NCI-H2107 treated with DMSO at 0.1 percent for 48 hours (cell line): ENCODE measurements around the gene NINJ2.
"Not testable (repeated sequence)": the region's sequence is repeated elsewhere in the genome, so short reads cannot be mapped to it uniquely, and the experiment has no call there.

Source experiments
- DNase-seq: peaks from one replicate; lab custom pipeline; 2025; ENCODE audit not compliant: unreplicated experiment; lab: John Stamatoyannopoulos, UW

NINJ2 gene

GRCh38 chr12:588024-588322 is 75.3 kb downstream of the NINJ2 start:
- no peak for DNase-seq

DNA sequence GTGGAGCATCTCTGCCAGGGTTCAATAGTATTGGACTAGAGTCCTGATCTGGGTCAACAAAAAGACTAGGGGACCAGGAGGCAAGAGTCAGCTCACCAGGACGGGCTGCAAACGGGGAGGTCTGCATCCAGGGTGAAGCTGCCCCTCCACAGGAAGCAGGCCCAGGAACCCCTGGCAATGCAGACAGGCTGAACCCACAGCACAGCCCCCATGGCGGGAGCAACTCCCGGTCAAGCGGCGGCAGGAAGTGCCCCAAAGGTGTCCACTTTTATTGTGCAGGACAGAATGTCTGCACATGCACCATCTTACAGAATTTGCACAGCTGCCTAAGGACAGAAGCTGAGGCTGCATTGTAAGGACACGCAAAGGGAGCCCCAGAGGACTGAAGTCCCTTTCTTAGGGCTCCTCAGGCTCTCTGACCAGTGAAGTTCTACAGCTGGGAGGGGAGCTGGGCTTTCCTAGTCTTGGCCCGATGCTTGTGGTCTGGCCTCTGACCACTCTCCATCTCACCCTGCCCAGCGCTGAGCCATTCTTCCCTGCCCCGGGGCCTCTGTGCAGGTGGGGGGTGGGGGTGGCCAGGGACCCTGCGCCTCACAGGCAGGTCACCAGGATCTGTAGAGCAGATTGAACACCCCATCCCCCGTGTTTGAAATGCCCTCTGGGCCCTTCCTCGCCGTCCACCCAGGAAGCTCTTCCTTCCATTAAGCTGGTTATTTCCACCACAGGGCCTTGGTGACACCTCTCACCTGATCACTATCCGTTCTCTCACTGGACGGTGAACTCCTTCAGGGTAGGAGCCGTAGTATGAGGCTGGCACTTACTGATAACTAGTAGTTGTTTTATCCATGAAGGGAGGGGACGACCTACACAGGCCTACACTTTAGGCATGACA is 75.9 kb downstream of the NINJ2 start:
- DNase-seq, result no peak

DNA sequence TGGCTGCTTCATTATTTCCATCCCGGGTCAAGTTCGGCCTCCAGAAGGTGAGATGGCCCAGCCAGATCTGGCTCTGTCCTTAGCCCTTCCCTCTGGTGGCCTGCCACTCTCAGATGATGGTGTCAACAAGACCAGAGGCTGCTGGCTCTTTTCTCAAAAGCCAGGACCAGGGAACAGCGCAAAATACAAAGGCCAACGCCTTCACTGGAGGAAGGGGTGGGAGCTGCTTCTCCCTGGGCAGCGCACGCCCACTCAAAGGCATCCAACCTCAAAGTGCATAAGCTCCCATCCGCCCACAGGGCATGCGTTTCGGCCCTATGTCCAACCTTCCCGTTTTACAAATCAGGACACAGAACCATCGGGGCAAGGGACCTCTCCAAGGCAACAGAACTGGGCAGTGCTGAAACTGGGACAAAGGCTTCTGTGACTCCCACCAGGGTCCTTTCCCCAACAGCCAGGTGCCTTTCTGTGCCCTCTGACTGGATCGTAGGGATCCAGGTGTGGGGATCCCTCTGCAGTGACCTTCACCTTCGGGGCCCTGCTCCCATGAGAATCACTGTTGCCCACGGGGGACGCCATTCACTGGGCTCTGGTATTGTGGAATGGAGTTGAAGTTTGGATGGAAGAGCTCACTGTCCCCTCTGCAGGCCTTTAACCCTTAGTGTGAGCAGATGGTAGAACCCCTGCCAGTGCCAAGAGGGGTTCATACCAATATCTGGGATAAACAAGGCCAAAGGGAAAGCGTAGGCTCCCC is 76.8 kb downstream of the NINJ2 start:
- no peak for DNase-seq

GRCh38 chr12:585062-586061 is 77.9 kb downstream of the NINJ2 start:
- DNase-seq, result no peak

- DNase-seq, result no peak
These were observed 79.9 kb downstream of the NINJ2 start for GRCh38 chr12:583251-583869.

DNA sequence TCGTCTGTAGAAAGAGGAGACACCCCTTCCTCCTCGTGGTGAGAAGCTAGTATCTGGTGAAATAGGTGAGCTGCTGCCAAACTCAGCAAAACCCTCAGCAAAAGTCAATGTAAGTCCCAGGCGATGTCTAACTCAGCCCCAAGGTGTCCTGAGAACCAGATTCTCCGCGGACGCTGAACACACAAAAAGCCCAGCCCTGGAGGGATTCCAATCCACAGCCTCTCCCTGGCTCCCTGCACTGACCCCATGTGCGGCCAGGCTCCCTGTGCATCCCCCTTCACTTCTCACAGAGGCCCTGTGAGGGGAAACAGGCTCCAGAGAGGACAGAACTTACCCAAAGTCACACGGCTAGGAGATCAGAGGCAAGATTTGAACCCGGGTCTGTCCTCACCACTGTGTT is 81.5 kb downstream of the NINJ2 start:
- DNase-seq, result no peak

GRCh38 chr12:581321-581720 is 81.9 kb downstream of the NINJ2 start:
- no peak for DNase-seq

DNA sequence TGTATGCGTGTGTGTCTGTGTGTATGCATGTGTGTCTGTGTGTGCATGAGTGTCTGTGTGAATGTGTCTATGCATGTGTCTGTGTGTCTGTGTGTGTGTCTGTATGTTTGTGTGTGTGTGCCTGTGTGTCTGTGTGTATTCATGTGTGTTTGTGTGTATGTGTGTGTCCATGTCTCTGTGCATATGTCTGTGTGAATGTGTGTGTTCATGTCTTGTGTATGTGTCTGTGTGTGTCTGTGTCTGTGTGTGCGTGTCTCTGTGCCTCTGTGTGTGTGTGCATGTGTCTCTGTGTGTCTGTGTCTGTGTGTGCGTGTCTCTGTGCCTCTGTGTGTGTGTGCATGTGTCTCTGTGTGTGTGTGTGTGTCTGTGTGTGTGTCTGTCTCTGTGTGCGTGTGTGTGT is 82.4 kb downstream of the NINJ2 start:
- no peak for DNase-seq

DNA sequence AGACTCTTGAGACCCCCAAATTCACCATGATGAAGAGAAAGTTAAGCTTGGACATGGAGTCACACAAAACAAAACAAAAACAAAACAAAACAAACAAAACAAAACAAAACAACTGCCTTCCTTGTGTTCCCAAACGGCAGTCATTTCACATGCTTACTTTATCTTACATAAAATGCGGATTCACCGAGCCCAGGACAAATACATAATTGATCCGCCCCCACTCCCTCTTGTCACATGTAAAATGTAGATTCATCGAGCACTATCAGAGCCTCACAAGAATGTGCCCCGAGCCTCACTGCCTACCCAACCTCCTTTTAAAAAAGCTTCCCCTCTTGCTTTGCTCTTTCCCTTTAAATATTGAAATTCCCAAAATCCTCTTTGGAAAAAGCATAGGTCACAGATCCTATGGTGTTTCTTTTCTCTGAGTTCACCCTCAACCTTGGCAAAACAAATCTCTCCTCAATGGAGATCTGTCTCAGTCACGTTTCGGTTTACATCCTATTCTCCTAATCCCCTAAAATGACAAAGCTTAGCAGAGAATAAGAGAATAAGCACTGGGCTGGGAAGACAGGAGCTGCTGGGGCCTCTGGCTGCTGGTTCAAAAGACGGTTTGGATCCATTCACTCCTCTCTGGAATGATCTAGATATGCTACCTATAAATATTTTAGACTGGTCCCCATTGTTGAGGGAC is 83.7 kb downstream of the NINJ2 start:
- no peak for DNase-seq

GRCh38 chr12:578748-579419 is 84.4 kb downstream of the NINJ2 start:
- DNase-seq, result peak; percentile 21

DNA sequence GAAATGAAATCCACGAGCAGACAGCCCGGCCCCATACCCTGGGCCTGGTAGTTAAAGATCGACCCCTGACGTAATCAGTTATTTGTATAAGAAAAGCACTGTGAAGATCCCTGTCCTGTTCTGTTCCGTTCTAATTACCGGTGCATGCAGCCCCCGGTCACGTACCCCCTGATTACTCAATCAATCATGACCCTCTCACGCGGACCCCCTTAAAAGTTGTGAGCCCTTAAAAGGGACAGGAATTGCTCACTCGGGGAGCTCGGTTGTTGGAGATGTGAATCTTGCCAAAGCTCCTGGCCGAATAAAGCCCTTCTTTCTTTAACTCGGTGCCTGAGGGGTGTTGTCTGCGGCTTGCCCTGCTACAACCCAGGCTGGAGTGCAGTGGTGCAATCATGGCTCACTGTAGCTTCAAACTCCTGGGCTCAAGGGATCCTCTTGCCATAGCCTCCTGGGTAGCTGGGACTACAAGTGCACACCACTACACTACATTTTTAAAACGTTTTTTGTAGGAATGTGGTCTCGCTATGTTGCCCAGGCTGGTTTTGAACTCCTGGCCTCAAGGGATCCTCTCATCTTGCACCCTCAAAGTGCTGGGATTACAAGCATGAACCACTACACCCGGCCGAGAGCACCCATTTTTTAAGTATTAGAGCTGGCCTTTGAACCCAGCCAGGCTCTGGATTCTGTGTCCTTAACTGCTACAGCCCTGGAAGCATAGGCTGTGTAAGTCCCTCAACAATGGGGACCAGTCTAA is 85.1 kb downstream of the NINJ2 start:
- DNase-seq, result not testable (repeated sequence)

DNA sequence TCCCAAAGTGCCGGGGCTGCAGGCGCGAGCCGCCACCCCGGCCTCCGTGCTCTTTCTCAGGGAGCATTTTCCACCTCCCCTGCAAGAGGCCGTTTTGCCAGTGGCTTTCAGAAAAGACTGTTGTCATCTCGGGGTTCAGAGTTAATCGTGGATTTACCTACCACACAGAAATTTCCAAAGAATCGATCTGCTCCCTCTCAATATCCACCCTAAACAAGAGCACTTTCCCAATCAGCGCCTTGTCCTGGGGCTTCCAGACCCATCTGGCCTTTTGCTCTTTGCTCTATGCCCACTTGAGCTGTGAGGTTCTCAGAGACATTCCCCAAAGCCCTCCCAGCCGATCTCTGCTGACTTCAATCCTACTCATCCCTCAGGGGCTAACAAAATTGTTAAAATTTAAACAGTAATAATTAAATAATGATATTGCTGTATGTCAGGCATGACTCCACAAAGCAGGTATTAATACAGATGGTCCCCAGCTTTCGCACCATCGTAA is 86.6 kb downstream of the NINJ2 start:
- DNase-seq, result no peak

GRCh38 chr12:575948-576614 is 87.2 kb downstream of the NINJ2 start:
- DNase-seq, result peak; percentile 41

- no peak for DNase-seq
These were observed 88.1 kb downstream of the NINJ2 start for GRCh38 chr12:575129-575502.

DNA sequence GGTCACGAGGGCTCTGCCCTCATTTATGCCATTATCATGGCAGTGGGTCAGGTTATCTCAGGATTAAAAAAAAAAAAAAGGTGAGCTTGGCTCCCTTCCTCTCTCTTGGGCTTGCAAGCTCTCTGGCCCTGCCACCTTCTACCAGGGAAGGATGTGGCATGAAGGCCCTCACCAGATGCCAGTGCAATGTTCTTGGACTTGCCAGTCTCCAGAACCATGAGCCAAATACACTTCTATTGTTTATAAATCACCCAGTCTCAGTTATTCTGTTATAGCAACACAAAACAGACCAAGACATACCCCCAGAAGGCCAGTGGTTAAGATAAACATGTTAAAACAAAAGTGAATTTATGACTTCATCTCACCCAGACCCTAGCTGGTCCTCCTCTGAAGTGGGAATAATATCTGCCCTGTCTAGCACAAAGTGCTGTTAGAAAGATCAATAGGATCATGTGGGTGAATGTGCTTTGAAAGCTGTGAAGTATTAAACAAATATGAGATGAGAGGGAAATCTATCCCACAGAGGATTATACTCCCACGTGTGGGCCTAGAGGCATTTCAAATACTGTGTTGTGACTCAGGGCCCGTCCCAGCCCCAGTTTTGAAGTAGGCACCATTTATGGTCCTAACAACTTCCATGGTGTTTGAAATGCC is 88.6 kb downstream of the NINJ2 start:
- no peak for DNase-seq

DNA sequence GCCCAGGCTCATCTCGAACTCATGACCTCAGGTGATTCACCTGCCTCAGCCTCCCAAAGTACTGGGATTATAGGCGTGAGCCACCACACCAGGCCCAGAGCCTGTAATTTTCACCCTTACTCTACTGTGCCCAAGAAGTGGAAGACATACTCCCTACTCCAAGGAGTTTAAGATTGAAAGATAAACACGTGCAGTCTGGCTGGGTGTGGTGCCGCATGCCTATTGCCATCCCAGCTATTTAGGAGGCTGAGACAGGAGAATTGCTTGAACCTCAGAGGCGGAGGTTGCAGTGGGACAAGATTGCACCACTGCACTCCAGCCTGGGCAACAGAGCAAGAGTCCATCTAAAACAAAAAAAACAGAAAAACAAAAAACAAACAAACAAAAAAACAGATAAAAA is 90.0 kb downstream of the NINJ2 start:
- DNase-seq, result no peak

GRCh38 chr12:572532-572899 is 90.7 kb downstream of the NINJ2 start:
- DNase-seq, result no peak
